Fibroblast of the aortic adventitia (primary cell): ENCODE data around the gene TMTC2. TPM values are rescaled to one million over a fixed set of nuclear protein-coding genes. Genes with fewer than 3 reads are reported as not detected.
A peak's percentile ranks its signal among the peaks of the same experiment; 100 is the strongest.

Experiments used
- DNase-seq: peaks from one replicate; pipeline ENCODE4 v3.0.0-alpha.2; 2010; ENCODE audit warnings: low read depth
- H3K4me3 ChIP-seq: 2 replicates; pipeline ENCODE4 v1.5.1; 2011; ENCODE audit warnings: low read depth, mild to moderate bottlenecking, control low read depth, low read length, moderate library complexity
- total RNA-seq: library from RNA; depleted of rRNA; stranded (reverse); fragments of >200 nt; gene quantifications from 2 replicates; pipeline ENCODE4 v1.2.3, GENCODE V29; 2012; ENCODE audit warnings: low replicate concordance
- TF ChIP-seq, protein P1 (sequence below): IDR thresholded peaks from 2 replicates; pipeline ENCODE4 v1.5.1; 2011; ENCODE audit warnings: mild to moderate bottlenecking, low read length, control low read depth, inconsistent platforms; ENCODE audit not compliant: insufficient read depth

The TMTC2 gene
- total RNA-seq, 1 donor: 21.1 TPM

DNA sequence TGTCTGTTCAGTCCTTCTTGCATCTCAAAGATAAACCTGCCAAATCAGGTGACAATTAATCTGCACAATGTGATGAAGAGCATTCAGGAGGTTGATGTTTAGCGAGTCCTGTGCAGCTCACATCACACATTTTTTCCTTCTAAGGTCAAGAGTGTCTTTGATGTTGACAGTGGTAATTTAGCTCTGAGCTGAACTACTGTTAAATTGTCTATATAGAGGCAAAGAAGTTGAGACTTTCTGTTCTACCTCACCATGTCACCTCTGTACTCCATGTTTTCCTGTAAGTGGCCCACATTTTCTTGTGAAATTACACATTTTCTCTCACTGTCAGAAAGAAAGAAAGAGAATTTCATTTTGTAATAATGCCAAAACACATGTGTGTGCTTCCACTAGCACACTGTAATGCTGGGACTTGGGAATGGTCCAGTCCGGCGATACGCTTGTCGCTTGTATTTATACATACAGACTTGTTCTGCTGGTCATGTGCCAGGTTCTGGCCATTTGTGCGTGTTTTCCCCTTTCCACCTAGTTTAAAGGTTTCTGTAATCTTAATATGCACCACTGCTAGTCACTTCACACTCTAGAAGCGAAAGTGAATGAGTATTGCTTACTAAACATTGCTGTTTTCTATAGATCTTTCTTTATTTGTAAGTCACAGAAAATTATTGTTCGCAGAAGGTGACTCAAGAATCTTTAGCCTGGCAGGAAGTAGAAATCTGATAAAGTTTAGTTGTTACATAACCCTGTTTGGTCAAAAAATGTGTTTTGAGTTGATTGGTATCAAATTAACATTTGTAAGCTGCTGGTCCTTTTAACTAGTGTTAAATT is 328.9 kb downstream of the TMTC2 start:
- peak overlapping the region; percentile 31 for H3K4me3 ChIP-seq
- no peak for DNase-seq
- TF ChIP-seq, protein P1, sequence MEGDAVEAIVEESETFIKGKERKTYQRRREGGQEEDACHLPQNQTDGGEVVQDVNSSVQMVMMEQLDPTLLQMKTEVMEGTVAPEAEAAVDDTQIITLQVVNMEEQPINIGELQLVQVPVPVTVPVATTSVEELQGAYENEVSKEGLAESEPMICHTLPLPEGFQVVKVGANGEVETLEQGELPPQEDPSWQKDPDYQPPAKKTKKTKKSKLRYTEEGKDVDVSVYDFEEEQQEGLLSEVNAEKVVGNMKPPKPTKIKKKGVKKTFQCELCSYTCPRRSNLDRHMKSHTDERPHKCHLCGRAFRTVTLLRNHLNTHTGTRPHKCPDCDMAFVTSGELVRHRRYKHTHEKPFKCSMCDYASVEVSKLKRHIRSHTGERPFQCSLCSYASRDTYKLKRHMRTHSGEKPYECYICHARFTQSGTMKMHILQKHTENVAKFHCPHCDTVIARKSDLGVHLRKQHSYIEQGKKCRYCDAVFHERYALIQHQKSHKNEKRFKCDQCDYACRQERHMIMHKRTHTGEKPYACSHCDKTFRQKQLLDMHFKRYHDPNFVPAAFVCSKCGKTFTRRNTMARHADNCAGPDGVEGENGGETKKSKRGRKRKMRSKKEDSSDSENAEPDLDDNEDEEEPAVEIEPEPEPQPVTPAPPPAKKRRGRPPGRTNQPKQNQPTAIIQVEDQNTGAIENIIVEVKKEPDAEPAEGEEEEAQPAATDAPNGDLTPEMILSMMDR: no peak

DNA sequence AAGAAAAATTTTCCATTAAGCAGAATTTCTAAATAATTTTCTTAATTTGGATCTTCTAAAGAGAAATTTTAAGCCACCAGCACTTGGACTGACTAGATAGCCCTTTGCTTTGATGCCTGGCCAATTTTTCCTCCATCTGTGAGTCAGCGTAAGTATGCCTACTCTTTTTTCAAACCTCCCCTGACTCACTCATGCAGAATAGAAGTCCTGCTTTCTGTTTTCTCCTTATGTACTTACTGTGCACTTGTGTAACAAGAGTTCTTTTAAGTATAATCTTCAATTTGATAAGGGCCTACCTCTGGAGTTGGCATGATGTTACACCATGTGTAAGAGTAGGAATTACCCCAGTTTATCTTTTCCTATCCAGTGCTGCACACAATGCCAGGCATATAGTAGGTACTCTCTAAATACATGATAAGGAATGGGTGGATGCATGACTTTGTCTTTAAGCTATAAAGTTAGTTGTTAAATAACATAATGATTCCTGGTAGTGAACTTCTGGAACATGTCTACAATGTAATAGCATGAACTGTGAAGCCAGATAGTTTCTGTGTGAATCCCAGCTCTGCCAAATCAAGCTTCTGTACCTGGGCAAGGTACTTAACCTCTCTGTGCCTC is 329.6 kb downstream of the TMTC2 start:
- H3K4me3 ChIP-seq: no peak overlapping the region
- peak; percentile 87 for DNase-seq
- TF ChIP-seq, protein P1: no peak

DNA sequence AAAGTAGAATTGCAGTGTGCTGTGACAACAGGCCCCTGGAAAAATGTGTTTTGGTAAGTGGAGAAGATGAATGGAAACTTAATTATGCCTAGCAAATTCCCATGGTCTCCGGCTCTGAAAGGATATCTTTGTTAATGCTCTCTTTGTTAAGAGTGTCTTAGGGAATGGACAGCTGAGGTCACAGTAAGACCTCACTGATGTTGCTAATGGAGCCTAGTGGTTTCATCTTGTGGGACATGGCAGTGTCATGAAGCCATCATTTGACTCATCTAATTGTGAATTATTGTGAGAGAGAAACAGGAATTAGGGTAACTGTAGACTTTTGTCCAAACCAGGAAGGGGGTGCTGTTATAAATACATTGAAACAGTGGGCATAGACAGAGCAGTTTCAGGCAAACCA is 330.3 kb downstream of the TMTC2 start:
- TF ChIP-seq, protein P1: no peak
- H3K4me3 ChIP-seq: no peak overlapping the region
- no peak for DNase-seq

DNA sequence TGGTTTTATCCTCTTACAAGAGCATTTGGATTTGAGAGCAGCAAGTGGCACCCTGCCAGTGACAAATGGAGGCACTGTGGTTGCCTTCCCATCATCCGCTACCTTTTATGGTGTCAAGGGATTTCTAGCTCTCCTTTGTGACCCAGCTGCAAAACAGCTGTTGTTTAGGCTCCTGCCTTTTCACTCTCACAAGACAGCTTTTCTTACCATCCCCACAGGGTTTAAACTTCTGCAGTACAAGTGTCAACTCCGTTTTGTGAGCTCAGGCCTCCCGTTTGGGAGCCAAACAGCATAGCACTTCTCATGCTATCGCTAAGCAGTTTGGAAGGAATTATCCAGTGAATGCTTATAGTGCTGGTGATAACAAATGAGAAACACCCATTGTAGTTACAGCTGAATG is 331.4 kb downstream of the TMTC2 start:
- TF ChIP-seq, protein P1: no peak
- no peak overlapping the region for H3K4me3 ChIP-seq
- no peak for DNase-seq

DNA sequence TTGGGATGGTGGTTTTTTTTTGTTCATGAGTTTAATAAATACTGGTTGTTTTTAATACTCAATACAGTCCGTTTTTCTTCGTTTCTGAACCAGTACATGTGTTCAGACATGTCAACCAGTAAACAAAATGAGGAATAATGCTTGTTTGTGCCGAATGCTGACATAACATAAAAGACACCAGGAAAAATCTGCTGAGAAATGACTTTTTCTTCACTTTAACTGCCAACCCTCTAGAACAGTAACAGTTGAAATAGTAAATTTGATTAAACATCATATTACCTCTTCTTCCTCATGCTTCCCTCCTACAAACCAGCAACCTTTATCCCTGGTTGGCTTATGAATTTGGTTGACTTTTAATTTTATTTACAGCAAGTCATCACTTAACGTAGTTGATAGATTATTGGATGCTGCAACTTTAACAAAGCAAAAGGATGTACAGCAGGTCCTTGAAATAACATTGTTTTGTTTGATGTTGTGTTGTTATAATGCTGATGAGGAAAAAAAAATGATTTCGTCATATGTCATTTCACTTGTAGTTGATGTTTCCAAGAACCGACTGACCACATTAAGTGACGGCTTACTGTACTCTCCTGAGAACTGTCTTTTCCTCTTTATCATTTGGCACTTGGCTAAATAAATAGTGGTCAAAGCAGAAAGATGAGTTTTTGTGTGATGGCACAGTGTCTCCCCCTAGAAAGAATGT is 340.5 kb downstream of the TMTC2 start:
- no peak for DNase-seq
- H3K4me3 ChIP-seq: no peak overlapping the region
- TF ChIP-seq, protein P1: no peak

DNA sequence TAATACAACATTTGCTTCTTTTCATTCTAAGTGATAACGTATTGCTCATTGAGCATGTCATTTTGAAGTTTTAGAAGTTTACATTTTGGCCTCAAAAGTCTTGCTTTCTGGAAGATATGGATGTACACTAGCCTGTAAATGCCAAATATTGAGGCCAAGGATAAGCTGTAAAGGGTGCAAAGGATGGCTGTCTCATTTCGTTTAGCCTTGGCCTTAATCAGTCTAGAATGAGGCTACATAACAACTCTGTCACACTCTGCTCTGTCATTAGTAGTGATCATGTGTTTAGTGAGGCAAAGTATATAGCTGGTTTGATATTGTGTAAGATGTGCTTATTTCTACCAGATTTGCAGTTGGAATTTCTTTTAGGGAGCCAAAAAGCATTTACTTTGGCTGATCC is 344.5 kb downstream of the TMTC2 start:
- no peak overlapping the region for H3K4me3 ChIP-seq
- TF ChIP-seq, protein P1: no peak
- peak; percentile 34 for DNase-seq
